ENCODE data around the gene GRAMD2A. TPM values are rescaled to one million over a fixed set of nuclear protein-coding genes. Genes with fewer than 3 reads are reported as not detected.

GRAMD2A gene
- total RNA-seq, 1 donor, result not detected

DNA sequence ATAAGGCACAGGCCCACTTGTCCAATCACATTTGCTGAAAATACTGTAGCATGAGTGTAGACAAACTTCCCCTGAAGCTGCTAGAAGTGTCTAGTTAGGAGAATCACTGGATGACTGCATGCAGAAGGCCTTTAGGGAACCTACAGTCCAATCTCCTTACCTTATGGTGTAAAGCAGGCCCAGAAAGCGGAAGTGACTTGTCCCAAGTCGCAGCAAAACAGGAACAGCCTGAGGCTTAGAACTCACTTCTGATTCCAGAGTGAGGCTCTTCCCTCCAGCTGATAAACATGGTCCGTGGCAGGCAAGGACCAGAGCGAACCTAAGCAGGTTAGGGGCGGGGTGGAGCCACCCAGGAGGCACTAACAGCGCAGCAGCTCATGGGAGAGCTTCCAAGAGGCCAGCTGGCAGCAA is 2.5 kb downstream of the GRAMD2A start:
- Histone ChIP-seq H3K27ac (ENCODE audit: low read depth, low read length) (no peak overlapping the region), H4K20me1 (ENCODE audit: insufficient read depth, low read length) (peaks cover 27% of the 10 kb centered on the region), H3K36me3 (ENCODE audit: insufficient read depth, low read length) (peaks cover 21% of the 10 kb centered on the region), H3K9me3 (ENCODE audit: low read depth, low read length) (no peaks in the 10 kb centered on the region), H3K4me1 (ENCODE audit: insufficient read depth, low read length) (peaks cover 3% of the 10 kb centered on the region), H3K27me3 (ENCODE audit: insufficient read depth, low read length) (peaks cover 5% of the 10 kb centered on the region), H3K4me2 (ENCODE audit: insufficient read depth, low read length) (no peak overlapping the region), H3K4me3 (ENCODE audit: insufficient read depth, low read length) (no peak overlapping the region), H3K79me2 (ENCODE audit: insufficient read depth, low read length) (no peaks in the 10 kb centered on the region), H2AFZ (ENCODE audit: low read length) (no peak overlapping the region)
- DNase-seq (ENCODE audit: insufficient read length, low spot score, missing footprints), result peak; percentile 71
- TF ChIP-seq, protein P1, sequence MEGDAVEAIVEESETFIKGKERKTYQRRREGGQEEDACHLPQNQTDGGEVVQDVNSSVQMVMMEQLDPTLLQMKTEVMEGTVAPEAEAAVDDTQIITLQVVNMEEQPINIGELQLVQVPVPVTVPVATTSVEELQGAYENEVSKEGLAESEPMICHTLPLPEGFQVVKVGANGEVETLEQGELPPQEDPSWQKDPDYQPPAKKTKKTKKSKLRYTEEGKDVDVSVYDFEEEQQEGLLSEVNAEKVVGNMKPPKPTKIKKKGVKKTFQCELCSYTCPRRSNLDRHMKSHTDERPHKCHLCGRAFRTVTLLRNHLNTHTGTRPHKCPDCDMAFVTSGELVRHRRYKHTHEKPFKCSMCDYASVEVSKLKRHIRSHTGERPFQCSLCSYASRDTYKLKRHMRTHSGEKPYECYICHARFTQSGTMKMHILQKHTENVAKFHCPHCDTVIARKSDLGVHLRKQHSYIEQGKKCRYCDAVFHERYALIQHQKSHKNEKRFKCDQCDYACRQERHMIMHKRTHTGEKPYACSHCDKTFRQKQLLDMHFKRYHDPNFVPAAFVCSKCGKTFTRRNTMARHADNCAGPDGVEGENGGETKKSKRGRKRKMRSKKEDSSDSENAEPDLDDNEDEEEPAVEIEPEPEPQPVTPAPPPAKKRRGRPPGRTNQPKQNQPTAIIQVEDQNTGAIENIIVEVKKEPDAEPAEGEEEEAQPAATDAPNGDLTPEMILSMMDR (IDR thresholded peaks at IDR 0.05; ENCODE audit: extremely low read depth, low read depth, low read length), result no peak

DNA sequence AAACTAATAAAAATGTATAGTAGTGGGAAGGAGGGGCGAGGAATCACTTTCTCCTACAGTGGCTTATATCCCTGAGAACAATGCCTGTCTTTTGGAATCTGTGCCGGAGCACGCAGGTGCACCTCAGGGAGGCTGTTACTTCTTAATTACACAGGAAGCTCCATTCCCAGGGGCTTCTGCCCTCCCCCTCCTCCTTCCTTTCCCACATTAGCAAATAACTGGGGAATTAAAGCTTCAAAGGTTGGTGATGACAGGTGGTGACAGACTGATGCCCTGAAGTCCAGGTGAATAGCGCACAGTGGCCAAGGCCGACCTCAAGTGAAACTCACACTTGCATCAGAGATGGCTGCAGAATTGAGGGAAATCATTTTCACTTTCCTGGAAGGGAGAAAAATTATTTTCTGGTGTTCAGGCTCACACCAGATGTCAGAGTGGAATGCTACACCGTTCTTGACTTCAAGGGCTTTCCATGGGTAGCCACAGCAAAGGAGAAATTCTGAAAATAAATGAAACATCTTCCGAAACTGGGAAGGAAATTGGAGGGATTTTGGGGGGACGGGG is 3.7 kb downstream of the GRAMD2A start:
- no peak overlapping the region for H3K4me3 ChIP-seq (ENCODE audit: insufficient read depth, low read length)
- peak; percentile 65 for DNase-seq (ENCODE audit: insufficient read length, low spot score, missing footprints)
- H3K4me2 ChIP-seq (ENCODE audit: insufficient read depth, low read length), result no peak overlapping the region
- no peak overlapping the region for H3K27ac ChIP-seq (ENCODE audit: low read depth, low read length)
- H3K79me2 ChIP-seq (ENCODE audit: insufficient read depth, low read length), result no peaks in the 10 kb centered on the region
- peaks cover 15% of the 10 kb centered on the region for H4K20me1 ChIP-seq (ENCODE audit: insufficient read depth, low read length)
- peaks cover 5% of the 10 kb centered on the region for H3K27me3 ChIP-seq (ENCODE audit: insufficient read depth, low read length)
- H3K4me1 ChIP-seq (ENCODE audit: insufficient read depth, low read length), result no peaks in the 10 kb centered on the region
- H2AFZ ChIP-seq (ENCODE audit: low read length), result no peak overlapping the region
- no peaks in the 10 kb centered on the region for H3K9me3 ChIP-seq (ENCODE audit: low read depth, low read length)
- TF ChIP-seq, protein P1 (IDR thresholded peaks at IDR 0.05; ENCODE audit: extremely low read depth, low read depth, low read length), result no peak
- H3K36me3 ChIP-seq (ENCODE audit: insufficient read depth, low read length), result peaks cover 9% of the 10 kb centered on the region

DNA sequence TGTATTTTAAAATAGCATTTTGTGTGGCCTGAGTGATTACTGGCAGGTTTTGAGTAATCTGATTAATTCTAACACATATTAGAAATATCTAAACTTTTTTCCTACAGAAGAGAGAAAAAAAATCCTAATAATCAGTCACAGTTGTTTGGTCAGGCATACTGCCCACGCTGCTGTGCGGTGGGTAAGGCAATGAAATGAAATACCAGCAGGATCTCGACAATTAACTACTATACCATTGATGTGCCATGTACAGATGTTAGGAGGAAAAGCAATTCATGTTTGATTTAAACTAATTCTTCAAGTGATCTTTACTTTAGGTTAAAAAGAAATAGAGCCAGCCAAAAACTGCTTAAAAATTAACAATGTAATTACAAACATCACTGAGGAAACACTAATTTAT is 5.2 kb downstream of the GRAMD2A start:
- H3K9me3 ChIP-seq (ENCODE audit: low read depth, low read length), result no peaks in the 10 kb centered on the region

DNA sequence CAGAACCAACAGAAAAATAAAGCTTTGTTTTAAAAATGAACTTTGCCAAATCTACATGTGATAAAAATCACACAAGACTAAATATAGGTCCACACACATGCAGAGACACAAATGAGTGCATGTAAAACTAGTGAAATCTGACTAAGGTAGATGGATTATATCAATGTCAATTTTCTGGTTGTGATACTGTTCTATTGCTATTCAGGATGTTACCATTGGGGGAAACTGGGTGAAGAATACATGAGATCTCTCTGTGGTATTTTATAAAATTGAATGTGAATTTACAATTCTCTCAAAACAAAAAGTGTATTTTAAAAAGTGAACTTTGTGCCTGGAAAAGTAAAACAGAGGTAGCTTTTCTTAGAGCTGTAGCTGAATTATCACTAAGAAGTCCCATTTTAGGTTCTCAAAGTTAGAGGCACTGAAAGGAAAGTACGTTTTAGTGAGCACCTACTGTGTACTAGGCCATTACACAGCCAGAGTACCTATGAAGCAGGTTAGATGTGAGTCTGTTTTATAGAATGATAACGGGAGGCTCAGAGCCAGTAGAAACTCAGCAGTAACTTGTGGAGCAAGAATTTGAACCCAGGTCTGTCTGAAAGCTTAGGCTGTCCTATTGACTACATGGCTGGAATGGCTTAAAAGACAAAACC is 8.2 kb downstream of the GRAMD2A start:
- TF ChIP-seq, protein P1 (IDR thresholded peaks at IDR 0.05; ENCODE audit: extremely low read depth, low read depth, low read length), result no peak
- no peaks in the 10 kb centered on the region for H3K79me2 ChIP-seq (ENCODE audit: insufficient read depth, low read length)
- peaks cover 19% of the 10 kb centered on the region for H3K27me3 ChIP-seq (ENCODE audit: insufficient read depth, low read length)
- H3K4me2 ChIP-seq (ENCODE audit: insufficient read depth, low read length), result no peak overlapping the region
- H3K9me3 ChIP-seq (ENCODE audit: low read depth, low read length), result no peaks in the 10 kb centered on the region
- no peaks in the 10 kb centered on the region for H3K4me1 ChIP-seq (ENCODE audit: insufficient read depth, low read length)
- H3K4me3 ChIP-seq (ENCODE audit: insufficient read depth, low read length), result no peak overlapping the region
- H2AFZ ChIP-seq (ENCODE audit: low read length), result no peak overlapping the region
- no peaks in the 10 kb centered on the region for H4K20me1 ChIP-seq (ENCODE audit: insufficient read depth, low read length)
- no peak for DNase-seq (ENCODE audit: insufficient read length, low spot score, missing footprints)
- no peak overlapping the region for H3K27ac ChIP-seq (ENCODE audit: low read depth, low read length)
- no peaks in the 10 kb centered on the region for H3K36me3 ChIP-seq (ENCODE audit: insufficient read depth, low read length)

More for the DNA sequence above, 5.2 kb downstream of the GRAMD2A start:
- Histone ChIP-seq H4K20me1 (ENCODE audit: insufficient read depth, low read length) (peaks cover 4% of the 10 kb centered on the region), H3K79me2 (ENCODE audit: insufficient read depth, low read length) (no peaks in the 10 kb centered on the region), H3K4me3 (ENCODE audit: insufficient read depth, low read length) (no peak overlapping the region), H3K36me3 (ENCODE audit: insufficient read depth, low read length) (no peaks in the 10 kb centered on the region), H3K4me2 (ENCODE audit: insufficient read depth, low read length) (no peak overlapping the region), H2AFZ (ENCODE audit: low read length) (no peak overlapping the region), H3K4me1 (ENCODE audit: insufficient read depth, low read length) (no peaks in the 10 kb centered on the region), H3K27ac (ENCODE audit: low read depth, low read length) (no peak overlapping the region), H3K27me3 (ENCODE audit: insufficient read depth, low read length) (peaks cover 8% of the 10 kb centered on the region)
- TF ChIP-seq, protein P1 (IDR thresholded peaks at IDR 0.05; ENCODE audit: extremely low read depth, low read depth, low read length), result no peak
- no peak for DNase-seq (ENCODE audit: insufficient read length, low spot score, missing footprints)
